ENCODE measurements around the gene INPP4B. TPM values are rescaled to one million over a fixed set of nuclear protein-coding genes. Genes with fewer than 3 reads are reported as not detected.
"Not testable (repeated sequence)": the region's sequence is repeated elsewhere in the genome, so short reads cannot be mapped to it uniquely, and the experiment has no call there.

INPP4B gene
- total RNA-seq, 1 donor from 2014 or later = 10.9 TPM

DNA sequence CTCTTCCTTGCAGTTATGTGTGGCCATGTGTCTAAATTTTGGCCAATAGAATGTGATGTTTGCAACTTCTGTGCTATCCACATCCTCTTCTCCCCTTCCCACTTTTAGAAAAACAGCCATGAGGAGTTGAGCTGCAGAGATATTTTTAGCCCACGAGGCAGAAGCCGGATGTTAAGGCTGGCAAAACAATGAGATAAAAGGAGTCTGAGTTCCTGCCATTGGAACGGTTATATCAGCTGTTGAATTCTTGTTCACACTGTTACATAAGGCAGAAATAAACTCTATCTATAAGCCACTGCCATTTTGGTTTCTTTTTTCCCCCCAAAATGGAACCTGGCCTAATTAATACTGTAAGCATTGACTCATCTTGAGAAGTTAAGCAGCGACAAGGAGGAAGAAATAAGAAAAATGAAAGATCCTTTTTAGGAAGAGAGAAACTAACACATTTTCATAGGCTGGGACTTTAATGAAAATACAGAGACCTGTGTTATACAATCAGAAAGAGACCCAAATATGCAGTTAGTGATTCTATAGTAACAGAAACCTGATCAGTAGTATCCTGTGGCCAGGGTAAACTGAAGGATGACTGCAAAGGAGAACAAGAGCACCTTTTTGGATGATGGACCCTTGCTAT is 200.5 kb downstream of the INPP4B start:
- H3K27me3 ChIP-seq (ENCODE audit: control insufficient read depth, insufficient read depth, low read length) = no peaks in the 10 kb centered on the region
- TF ChIP-seq, protein P1, sequence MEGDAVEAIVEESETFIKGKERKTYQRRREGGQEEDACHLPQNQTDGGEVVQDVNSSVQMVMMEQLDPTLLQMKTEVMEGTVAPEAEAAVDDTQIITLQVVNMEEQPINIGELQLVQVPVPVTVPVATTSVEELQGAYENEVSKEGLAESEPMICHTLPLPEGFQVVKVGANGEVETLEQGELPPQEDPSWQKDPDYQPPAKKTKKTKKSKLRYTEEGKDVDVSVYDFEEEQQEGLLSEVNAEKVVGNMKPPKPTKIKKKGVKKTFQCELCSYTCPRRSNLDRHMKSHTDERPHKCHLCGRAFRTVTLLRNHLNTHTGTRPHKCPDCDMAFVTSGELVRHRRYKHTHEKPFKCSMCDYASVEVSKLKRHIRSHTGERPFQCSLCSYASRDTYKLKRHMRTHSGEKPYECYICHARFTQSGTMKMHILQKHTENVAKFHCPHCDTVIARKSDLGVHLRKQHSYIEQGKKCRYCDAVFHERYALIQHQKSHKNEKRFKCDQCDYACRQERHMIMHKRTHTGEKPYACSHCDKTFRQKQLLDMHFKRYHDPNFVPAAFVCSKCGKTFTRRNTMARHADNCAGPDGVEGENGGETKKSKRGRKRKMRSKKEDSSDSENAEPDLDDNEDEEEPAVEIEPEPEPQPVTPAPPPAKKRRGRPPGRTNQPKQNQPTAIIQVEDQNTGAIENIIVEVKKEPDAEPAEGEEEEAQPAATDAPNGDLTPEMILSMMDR (IDR thresholded peaks at IDR 0.05; ENCODE audit: insufficient read depth, low read length, poor library complexity, severe bottlenecking) = no peak
- H3K4me3 ChIP-seq (ENCODE audit: low read depth, low read length) = no peak overlapping the region
- no peak for DNase-seq (ENCODE audit: low read depth)
- H3K36me3 ChIP-seq (ENCODE audit: control insufficient read depth, insufficient read depth, low read length) = no peaks in the 10 kb centered on the region

DNA sequence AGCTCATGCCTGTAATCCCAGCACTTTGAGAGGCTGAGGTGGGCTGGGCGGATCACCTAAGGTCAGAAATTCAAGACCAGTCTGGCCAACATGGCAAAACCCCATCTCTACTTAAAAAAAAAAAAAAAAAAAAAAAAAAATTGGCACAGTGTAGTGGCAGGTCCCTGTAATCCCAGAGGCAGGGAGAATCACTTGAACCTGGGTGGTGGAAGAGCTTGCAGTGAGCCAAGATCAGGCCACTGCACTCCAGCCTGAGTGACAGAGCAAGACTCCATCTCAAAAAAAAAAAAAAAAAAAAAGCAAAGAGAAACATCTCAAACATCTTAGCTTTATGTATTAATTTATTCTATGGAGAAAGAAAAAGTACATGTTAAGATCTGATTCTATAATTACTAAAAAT is 201.5 kb downstream of the INPP4B start:
- not testable (repeated sequence) for H3K4me3 ChIP-seq (ENCODE audit: low read depth, low read length); H3K36me3 ChIP-seq (ENCODE audit: control insufficient read depth, insufficient read depth, low read length); H3K27me3 ChIP-seq (ENCODE audit: control insufficient read depth, insufficient read depth, low read length); DNase-seq (ENCODE audit: low read depth)

DNA sequence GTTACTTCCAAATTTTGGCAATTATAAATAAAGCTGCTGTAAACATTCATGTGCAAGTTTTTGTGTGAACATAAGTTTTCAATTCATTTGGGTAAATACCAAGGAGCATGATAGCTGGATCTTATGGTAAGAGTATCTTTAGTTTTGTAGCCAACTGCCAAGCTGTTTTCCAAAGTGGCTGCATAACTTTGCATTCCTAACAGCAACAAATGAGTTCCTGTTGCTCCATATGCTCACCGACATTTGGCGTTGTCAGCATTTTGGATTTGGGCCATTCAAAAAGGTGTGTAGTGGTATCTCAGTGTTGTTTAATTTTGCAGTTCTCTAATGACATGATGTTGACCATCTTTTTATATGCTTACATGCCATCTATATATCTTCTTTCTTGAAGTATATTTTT is 208.5 kb downstream of the INPP4B start:
- TF ChIP-seq, protein P1 (IDR thresholded peaks at IDR 0.05; ENCODE audit: insufficient read depth, low read length, poor library complexity, severe bottlenecking) = no peak

GRCh38 chr4:142631836-142632235 is 214.3 kb downstream of the INPP4B start:
- no peak overlapping the region for H3K4me3 ChIP-seq (ENCODE audit: low read depth, low read length)
- H3K36me3 ChIP-seq (ENCODE audit: control insufficient read depth, insufficient read depth, low read length) = no peaks in the 10 kb centered on the region
- DNase-seq (ENCODE audit: low read depth) = no peak
- H3K27me3 ChIP-seq (ENCODE audit: control insufficient read depth, insufficient read depth, low read length) = no peaks in the 10 kb centered on the region
- TF ChIP-seq, protein P1 (IDR thresholded peaks at IDR 0.05; ENCODE audit: insufficient read depth, low read length, poor library complexity, severe bottlenecking) = no peak

More for the DNA sequence above, 208.5 kb downstream of the INPP4B start:
- DNase-seq (ENCODE audit: low read depth) = no peak
- Histone ChIP-seq H3K27me3 (ENCODE audit: control insufficient read depth, insufficient read depth, low read length) (no peaks in the 10 kb centered on the region), H3K4me3 (ENCODE audit: low read depth, low read length) (no peak overlapping the region), H3K36me3 (ENCODE audit: control insufficient read depth, insufficient read depth, low read length) (no peaks in the 10 kb centered on the region)

DNA sequence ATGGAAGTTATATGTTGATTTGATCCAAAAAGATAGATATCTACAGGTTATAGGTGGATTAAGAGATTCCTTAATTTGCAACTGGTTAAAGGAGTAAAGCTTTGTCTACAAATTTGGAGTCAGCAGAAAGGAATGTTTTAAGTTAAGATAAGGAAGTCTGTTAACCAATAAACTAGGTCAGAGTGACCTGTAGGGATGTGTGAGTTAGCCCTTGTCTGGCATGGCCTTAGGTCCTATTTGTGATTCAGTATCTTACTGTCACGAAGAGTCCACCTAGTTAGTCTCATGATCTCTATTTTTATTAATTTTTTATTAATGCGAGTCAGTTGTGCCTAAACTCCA is 230.8 kb downstream of the INPP4B start:
- Histone ChIP-seq H3K4me3 (ENCODE audit: low read depth, low read length) (no peak overlapping the region), H3K36me3 (ENCODE audit: control insufficient read depth, insufficient read depth, low read length) (no peaks in the 10 kb centered on the region), H3K27me3 (ENCODE audit: control insufficient read depth, insufficient read depth, low read length) (no peaks in the 10 kb centered on the region)
- peak; percentile 5 for DNase-seq (ENCODE audit: low read depth)
- TF ChIP-seq, protein P1 (IDR thresholded peaks at IDR 0.05; ENCODE audit: insufficient read depth, low read length, poor library complexity, severe bottlenecking) = no peak

DNA sequence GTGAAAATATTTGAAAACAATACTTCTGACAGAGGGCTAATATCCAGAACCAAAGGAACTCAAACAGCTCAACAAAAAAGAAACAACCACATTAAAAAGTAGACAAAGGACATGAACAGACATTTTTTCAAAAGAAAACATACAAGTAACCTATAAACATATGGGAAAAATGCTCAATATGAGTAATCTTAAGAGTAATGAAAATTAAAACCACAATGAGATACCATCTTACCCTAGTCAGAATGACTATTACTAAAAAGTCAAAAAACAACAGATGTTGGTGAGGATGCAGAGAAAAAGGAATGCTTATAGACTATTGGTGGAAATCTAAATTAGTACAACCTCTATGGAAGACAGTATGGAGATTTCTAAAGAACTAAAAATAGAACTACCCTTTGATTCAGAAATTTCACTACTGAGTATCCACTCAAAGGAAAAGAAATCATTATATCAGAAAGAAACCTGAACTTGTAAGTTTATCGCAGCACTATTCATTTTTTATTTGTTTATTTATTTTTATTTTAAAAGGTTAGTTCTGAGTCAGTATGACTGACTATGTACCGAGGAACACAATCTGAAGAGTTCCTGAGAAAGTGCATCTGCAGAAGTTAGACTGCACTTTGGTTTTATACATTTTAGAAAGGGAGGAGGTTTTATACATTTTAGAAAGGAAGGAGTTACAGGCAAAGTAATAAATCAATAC is 231.3 kb downstream of the INPP4B start:
- Histone ChIP-seq H3K27me3 (ENCODE audit: control insufficient read depth, insufficient read depth, low read length) (no peaks in the 10 kb centered on the region), H3K36me3 (ENCODE audit: control insufficient read depth, insufficient read depth, low read length) (no peaks in the 10 kb centered on the region), H3K4me3 (ENCODE audit: low read depth, low read length) (no peak overlapping the region)
- DNase-seq (ENCODE audit: low read depth) = no peak
- TF ChIP-seq, protein P1 (IDR thresholded peaks at IDR 0.05; ENCODE audit: insufficient read depth, low read length, poor library complexity, severe bottlenecking) = no peak
